Measurements from ENCODE around the gene EML2.
"Not testable (repeated sequence)": the region's sequence is repeated elsewhere in the genome, so short reads cannot be mapped to it uniquely, and the experiment has no call there.

The EML2 gene, protein sequence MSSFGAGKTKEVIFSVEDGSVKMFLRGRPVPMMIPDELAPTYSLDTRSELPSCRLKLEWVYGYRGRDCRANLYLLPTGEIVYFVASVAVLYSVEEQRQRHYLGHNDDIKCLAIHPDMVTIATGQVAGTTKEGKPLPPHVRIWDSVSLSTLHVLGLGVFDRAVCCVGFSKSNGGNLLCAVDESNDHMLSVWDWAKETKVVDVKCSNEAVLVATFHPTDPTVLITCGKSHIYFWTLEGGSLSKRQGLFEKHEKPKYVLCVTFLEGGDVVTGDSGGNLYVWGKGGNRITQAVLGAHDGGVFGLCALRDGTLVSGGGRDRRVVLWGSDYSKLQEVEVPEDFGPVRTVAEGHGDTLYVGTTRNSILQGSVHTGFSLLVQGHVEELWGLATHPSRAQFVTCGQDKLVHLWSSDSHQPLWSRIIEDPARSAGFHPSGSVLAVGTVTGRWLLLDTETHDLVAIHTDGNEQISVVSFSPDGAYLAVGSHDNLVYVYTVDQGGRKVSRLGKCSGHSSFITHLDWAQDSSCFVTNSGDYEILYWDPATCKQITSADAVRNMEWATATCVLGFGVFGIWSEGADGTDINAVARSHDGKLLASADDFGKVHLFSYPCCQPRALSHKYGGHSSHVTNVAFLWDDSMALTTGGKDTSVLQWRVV

DNA sequence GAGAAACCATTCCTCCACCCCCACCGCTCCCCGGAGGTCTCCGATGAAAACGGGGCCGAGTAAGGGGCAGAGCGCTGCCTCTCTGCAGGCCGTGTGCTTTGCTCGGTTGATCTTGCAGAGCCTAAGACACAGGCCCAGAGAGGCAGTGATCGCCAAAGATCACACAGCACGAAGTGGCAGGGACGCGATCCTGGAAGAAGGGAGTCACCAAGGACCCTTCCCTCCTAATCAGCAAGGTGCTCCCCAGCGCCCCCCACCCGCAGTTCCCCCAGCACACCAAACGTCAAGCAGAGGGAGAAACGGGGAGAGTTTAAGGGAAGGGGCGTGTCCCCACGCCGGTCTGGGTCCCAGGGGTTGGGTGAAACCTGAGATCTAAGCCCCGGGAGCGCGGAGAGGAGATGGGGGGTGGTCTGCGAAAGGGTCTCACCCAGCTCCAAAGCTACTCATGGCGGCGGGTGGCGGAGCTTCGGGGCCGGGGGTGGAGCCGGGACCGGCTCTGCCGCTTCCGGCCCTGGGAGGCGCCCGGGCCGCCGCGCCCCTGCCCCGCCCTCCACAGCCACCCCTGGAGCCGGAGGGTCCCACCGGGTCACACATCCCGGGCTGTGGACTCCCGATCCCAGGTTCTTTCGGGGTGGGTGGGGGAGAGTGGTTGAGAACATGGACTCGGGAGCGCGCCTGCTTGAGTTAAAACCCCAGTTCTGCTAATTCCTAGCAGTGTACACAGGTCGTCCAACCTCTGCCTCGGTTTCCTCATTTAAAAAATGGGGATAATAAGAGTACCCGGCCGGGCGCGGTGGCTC, at the start of gene EML2:
TSS of gene EML2 (minus strand) at position 468 of the 800 bp plus-strand sequence. CDS start at position 447, 21 bp downstream.
- DNase-seq: peak; percentile 74

DNA sequence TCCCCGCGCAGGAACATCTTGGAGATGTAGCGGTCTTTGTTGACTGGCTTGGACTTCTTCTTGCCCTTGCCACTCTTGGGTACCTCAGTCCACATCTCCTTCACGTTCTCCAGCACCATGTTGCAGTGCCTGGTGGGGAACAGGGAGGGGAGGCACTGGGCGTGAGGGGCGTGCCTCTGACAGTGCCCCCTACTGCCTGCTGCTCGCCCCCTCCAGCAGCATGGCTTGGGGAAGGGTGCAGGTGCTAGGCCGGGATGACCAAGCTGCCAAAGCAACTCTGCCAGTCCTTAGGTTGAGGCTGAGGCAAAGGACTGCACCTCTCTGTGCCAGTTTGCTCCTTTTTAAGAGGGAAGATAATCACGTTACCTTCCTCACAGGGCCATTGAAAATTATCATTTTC, 48.4 kb upstream of the EML2 start:
- DNase-seq: no peak

DNA sequence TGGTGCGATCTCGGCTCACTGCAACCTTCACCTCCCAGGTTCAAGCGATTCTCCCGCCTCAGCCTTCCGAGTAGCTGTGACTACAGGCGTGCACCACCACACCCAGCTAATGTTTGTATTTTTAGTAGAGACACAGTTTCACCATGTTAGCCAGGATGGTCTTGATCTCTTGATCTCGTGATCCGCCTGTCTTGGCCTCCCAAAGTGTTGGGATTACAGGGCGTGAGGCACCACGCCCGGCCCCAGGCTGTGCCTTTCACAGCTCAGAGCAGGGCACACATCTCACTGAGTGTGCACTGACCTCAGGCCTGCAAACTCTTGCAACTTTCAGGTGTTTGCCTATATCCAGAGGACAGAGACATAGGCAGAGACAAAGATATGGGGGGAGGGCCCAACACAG, 45.8 kb upstream of the EML2 start:
- not testable (repeated sequence) for DNase-seq

DNA sequence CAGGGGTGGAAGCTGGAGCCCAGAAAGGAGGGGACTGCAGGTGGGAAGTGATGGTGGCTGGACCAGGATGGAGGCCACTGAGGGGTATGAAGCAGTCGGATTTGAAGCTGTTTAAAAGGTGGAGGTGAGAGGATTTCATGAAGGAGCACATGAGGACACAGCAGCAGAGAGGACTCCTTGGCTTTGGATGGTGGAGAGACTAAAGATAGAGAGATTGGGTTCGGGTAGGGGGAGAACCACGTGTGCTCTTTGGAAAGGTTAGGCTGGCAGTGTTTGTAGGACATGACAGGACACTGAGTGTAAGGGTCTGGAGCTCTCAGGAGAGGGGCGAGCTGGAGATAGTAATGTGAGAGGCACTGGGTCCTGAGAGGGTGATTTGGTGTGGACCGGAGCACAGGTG, 43.7 kb upstream of the EML2 start:
- DNase-seq: no peak

DNA sequence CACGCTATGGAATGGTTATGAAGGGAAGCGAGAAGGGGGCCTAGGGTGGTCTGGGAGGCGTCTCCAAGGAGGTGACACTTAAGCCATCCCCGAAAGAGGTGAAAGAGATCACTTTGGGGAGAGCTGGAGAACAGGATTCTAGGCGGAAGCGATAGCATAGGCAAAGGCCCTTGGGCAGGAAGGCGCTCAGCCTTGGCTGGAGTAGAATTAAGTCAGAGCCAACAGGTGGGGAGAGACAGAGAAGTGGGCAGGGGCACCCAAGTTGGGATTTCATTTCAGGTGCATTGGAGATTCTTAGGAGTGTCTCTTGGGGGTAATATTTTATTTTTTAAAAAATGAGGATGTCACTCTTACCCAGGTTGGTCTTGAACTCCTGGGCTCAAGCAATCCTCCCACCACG, 42.9 kb upstream of the EML2 start:
- no peak for DNase-seq

DNA sequence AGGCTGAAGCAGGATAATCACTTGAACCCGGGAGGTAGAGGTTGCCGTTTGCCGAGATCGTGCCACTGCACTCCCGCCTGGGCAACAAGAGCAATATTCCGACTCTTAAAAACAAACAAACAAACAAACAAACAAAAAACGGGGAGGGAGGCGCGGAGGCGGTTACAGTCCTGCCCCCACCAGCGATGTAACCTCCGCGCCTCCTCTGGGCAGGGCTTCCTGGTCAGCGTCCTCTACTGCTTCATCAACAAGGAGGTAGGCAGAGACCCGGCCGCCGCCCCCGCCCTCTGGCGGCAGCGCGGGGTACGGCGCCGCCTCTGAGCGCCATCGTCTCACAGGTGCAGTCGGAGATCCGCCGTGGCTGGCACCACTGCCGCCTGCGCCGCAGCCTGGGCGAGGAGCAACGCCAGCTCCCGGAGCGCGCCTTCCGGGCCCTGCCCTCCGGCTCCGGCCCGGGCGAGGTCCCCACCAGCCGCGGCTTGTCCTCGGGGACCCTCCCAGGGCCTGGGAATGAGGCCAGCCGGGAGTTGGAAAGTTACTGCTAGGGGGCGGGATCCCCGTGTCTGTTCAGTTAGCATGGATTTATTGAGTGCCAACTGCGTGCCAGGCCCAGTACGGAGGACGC, 42.3 kb upstream of the EML2 start:
- DNase-seq: peak; percentile 87

DNA sequence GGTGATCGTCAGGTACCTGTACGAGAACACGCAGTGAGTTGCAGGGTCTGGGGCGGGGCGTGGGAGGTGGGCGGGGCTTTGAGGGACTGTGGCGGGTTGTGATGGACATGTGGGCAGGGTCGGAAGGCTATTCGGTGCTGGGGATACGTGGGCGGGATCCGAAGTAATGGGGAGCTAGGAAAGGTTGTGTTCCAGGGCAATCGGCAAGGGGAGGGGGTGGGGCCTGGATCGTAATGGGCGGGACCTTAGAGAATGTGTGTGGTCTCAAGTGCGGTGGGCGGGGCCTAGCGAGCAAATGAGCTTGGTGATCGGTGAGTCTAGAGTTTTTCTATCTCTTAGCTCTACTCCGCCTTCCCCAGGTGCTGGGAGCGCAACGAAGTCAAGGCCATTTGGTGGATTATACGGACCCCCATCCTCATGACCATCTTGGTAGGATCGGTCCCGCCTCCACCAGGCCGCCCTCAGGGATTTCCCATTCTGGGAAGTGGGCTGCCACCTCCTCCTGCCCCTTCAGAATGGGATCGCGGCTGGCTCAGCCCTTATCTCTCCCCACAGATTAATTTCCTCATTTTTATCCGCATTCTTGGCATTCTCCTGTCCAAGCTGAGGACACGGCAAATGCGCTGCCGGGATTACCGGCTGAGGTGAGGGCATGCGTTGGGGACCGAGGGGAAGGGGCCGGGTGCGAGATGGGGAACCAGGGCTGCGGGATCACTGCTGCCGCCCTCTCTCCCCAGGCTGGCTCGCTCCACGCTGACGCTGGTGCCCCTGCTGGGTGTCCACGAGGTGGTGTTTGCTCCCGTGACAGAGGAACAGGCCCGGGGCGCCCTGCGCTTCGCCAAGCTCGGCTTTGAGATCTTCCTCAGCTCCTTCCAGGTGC, 38.4 kb upstream of the EML2 start:
- DNase-seq: peak; percentile 94

DNA sequence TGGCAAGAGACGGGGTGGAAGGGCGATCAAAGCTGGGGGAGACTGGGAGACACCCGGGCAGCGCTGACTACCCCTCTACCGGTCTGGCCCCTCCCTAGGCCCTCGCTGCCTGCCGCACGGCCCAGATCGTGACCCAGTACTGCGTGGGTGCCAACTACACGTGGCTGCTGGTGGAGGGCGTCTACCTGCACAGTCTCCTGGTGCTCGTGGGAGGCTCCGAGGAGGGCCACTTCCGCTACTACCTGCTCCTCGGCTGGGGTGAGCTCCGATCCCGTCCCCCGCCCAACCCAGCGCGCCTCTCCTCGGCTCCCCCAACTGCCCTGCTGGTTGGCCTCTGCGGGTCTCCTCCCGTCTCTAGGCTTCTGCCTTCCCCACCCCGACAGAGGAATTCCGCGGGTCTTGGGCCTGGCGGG, 37.7 kb upstream of the EML2 start:
- DNase-seq: peak; percentile 60

DNA sequence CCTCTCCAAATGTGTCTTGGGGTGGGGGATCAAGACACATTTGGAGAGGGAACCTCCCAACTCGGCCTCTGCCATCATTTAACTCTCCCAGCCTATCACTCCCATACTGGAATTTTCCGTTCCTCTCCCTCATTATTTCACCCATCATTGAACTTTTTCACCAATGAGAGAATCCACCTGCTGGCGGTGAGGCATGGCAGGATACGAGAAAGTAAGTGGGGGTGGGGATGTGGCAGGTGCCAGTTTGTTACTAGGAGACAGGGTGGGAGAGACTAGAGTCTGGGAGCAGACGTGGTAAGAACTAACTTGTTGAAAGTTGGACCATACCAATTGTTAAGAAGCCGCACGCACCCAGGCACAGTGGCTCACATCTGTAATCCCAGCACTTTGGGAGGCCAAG, 35.7 kb upstream of the EML2 start:
- no peak for DNase-seq

DNA sequence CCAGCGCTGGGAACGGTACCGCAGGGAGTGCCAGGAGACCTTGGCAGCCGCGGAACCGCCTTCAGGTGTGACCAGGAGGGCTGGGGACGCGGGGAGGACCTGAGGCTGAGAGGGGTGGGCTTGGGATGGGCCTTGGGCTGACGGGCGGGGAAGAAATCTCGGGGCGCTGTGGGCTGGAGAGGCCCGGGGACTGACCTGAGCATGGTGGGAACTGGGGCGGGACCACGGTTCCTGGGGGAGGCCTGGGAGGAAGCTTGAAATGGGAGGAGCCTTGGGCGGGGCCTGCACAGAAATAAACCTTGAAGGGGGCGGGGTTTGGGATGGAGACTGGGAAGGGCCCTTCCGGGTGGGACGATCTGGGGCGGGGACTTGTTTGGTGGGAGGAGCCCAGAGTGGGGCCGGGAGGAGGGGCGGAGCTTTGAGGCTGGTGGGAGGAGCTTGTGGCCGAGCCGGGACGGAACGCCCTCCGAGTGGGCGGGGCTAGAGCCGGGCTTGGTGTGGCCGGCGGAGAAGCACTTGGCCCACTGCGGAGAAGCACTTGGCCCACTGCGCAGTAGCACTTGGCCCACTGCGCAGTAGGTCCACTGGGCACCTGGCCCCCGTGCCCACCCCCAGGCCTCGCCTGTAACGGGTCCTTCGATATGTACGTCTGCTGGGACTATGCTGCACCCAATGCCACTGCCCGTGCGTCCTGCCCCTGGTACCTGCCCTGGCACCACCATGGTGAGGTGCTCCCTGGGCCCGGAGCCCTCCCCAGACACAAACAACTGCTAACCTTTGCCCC, 31.7 kb upstream of the EML2 start:
- peak; percentile 75 for DNase-seq

DNA sequence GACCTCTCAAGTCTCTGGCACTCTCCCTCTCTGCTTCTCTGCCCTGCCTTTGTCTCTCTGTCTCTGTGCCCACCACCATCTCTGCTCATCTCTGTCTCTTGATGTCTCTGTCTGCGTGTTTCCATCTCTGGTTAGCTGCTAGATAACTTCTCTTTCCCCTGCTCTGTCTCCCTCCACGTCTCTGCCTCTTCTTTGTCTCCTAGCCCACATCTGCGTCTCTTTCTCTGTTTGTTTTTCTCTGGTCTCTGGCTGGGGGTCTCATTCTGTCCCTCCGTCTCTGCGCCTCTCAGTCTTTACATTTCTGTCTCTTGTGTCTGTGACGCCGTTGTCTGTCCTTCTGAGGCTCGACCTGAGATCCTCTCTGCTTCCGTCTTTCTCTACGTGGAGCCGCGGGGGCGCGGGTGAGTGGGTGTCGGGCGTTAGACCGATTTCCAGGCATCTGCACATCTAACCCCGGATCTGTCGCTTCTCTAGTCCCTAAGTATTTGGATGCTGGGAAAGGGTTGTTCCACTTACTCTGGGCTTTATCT, 29.2 kb upstream of the EML2 start:
- peak; percentile 51 for DNase-seq

DNA sequence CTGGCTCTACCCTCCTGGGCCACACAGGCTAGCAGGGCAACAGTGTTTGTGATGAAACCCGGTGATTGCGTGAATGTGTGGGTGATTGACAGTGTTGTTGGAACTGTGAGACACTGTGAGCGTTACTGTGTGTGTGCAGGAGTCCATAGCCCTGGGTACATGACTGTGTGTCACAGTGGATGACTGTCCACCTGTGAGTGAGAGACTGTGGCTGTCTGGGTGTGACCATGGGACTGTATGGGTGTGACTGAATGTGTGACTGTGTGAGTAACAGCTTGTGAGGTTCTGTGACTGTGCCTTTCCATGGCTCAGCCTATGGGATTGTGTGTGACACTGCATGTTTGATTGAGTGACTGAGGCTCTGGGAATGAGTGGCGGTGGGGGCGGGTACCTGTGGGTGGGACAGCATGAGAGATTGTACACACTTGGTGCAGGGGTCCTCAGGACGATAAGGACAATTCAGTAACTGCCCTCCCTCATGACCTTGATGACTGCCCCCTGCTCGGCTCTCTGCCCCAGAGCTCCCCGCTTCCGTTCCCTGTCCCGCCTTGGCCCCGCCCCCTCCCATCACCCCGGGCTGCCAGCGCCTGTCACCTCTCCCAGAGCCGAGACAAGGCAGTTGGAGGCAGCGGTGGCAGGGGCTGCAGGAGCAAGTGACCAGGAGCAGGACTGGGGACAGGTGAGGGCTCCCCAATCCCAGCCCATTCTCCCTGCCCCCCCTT, 28.6 kb upstream of the EML2 start, which contains the start of gene GIPR:
TSS of gene GIPR (plus strand) at position 602 of the 722 bp plus-strand sequence. CDS start 1,300 bp downstream, outside the sequence.
- peak; percentile 85 for DNase-seq

DNA sequence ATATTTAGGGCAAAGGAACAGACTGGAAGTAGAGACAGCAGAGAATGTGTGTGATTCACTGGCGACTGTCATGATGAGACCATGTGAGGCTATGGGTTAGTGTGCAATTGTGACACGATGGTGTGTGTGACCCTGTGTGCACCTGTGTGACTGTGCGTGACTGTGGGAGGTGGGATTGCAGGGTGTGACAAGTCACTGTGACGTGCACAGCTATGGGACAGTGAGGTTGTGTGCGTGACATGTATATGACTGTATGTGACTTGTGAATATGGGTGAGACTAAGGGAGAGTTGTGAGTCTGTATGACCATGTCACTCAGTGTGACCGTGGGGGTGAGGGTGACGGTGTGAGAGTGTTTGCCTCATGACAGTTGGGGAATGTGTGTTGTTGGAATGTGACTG, 25.4 kb upstream of the EML2 start:
- no peak for DNase-seq

DNA sequence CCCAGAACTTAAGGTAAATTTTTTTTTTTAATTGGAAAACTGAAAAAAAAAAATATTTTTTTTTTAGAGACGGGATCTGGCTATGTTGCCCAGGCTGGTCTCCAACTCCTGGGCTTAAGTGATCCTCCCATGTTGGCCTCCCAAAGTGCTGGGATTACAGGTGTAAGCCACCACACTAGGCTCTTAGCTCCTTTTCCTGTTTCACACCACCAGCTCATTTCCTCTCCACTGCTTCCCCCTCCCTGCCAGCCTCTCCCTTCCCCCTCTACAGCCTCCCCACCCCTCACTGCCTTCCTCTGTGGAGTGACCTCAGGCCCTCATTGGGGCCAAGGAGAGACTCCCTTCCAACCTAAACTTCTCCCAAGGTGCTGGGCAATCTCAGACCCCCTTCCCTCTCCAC, 24.6 kb upstream of the EML2 start:
- no peak for DNase-seq

DNA sequence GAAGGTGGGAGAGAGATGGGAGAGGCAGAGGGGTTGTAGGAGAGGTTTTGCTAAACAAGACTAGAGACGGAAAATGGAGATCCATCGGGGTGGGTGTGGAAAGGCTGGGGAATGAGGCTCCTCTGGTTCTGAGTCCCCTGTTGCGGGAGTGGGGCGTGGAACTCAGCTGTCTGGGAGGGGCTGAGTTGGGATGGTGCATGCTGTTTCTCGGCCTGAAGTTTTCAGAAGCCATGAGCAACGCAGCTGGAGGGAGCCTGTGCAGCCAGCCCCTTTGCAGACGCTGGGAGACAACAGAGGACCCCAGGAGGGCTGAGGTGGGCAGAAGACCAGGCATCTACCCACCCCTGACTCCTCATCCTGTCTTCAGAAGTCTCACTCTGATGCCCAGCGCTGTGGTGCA, 21.4 kb upstream of the EML2 start:
- no peak for DNase-seq

DNA sequence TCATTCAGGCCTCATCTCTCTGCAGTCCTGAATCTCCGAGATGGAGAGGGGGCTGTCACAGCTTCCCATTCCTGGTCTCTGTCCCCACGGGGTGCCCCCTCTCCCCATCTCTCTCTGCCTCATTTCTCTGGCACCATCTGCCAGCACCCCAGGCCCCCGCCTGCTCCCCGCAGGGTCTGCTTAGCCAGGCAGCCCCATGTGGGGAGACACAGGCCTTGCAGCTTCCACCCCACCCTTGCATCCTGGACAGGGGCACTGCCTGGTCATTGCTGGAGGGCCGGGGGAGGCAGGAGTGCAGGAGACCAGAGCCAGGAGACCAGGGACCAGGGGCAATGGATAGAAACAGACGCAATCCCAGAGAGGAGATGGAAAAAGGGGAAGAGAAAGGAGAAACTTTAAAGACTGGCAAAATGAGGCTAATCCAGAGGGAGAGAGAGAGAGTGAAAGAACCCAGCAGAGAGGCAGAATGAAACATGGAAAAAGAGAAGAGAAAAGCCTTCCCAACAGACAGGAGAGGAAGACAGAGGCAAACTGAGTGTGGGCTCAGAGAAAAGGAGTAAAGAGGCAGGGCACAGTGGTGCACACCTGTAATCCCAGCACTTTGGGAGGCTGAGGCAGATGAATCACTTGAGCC, 20.0 kb upstream of the EML2 start:
- DNase-seq: no peak

DNA sequence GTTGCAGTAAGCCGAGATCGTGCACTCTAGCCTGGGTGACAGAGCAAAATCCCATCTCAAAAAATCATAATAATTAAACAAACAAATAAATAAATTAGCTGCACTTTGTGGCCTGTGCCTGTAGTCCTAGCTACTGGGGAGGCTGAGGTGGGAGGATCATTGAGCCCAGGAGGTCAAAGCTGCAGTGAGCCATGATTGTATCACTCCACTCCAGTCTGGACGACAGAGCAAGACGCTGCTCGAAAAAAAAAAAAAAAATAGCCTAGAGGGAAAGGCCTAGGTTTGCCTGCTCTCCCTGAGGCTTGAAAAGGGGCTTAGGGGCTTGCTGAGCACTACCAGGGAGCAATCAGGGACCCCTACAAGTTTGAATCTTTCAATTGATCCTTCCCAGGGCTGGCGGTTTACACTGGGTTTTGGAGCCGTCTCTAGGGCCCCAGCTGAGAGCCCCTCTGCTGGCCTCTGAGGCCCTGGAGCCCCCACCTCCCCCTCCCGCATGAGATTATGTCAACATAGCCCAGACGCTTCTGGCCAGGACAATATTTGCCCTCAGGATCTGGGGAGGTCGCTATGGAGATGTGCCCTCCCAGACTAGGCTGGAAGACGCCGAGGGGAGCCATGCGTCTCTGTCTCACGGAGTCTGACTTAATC, 18.4 kb upstream of the EML2 start:
- no peak for DNase-seq

DNA sequence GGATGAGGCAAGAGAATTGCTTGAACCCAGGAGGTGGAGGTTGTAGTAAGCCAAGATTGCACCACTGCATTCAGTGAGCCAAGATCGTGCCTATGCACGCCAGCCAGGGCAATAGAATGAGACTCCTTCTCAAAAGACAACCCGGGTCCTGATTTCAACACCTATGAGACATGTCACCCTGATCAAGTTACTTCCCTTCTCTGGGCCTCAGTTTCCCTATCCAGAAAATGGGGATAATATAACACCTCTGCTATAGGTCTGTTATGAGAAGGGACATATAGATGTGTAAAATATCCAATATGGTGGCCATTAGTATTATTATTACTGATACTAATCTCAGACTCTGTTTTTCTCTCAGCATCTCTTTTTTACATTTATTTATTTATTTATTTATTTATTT, 15.9 kb upstream of the EML2 start:
- no peak for DNase-seq

DNA sequence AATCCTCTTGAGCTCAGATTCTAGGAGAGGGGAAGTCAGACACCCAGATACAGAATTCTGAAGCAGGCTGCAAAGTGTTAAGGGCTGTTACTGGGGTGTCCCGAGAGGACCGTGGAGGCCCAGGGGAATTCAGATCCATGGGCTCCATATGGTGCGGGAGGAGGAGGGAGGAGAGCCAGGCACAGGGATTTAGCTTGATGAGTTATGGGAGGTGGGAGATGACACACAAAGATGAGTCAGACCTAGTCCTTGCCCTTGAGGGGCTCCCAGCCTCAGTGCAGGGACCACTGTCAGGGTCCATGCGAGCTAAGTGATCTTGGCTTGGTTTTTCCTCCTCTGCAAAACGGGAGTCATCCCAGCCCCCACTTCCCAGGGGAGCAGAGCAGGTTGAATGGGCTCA, 14.4 kb upstream of the EML2 start:
- DNase-seq: no peak
